GM12878 (cell line): ENCODE data around the gene GSG1L. TPM values are rescaled to one million over a fixed set of nuclear protein-coding genes. Genes with fewer than 3 reads are reported as not detected.

Experiments
- ATAC-seq: fragments of 200-7000 bp; cut with Tn5 transposase; 3 replicates; pipeline ENCODE4 v1.9.1; 2020; ENCODE audit warnings: mild to moderate bottlenecking, moderate library complexity
- BruUV-seq: library from RNA; stranded (reverse); fragments of 400-500 nt; replicated peaks from 2 replicates; lab custom pipeline; 2021; lab: Mats Ljungman, UMichigan
- CTCF ChIA-PET: fragments of 300-600 bp; sonication (Branson Sonifier 250); formaldehyde crosslinking; extraction: SDS; loops from one replicate; lab custom pipeline; 2021; ENCODE audit warnings: inconsistent platforms; lab: Yijun Ruan, JAX
- POLR2A ChIA-PET: fragments of 350-600 bp; formaldehyde crosslinking; extraction: SDS; loops from one replicate; lab custom pipeline; 2021; ENCODE audit warnings: inconsistent platforms; lab: Charles Lee
- RAD21 ChIA-PET: fragments of 300-600 bp; sonication (Branson Sonifier 250); formaldehyde crosslinking; loops from one replicate; lab custom pipeline; 2023; ENCODE audit warnings: antibody characterized with exemption; ENCODE audit not compliant: unreplicated experiment; lab: Charles Lee
- SMC1A ChIA-PET: fragments of 300-600 bp; sonication (Branson Sonifier 250); formaldehyde crosslinking; loops from one replicate; lab custom pipeline; 2023; ENCODE audit not compliant: unreplicated experiment, uncharacterized antibody; lab: Charles Lee
- DNase-seq: peaks from one replicate; pipeline ENCODE4 v3.0.0-alpha.2; 2011; ENCODE audit warnings: low read depth, low spot score
- FAIRE-seq: peaks from 3 replicates; lab custom pipeline; 2011; peaks lifted over from hg19 to GRCh38; lab: Jason Lieb, UNC
- H2AFZ ChIP-seq: 2 replicates; pipeline ENCODE4 v1.6.0; 2011; ENCODE audit warnings: low read depth, low read length, control low read depth; ENCODE audit not compliant: control insufficient read depth
- H3K27ac ChIP-seq: 2 replicates; pipeline ENCODE4 v1.5.1; 2011; ENCODE audit warnings: control low read depth; ENCODE audit not compliant: control insufficient read depth, insufficient read depth
- H3K27me3 ChIP-seq, 2 experiments: replicated peaks in 1 of 2; 2 replicates each; pipeline versions ENCODE4 v1.6.0 to v1.6.1; 2011; ENCODE audit warnings: low read length in 1 of 2; ENCODE audit not compliant: control insufficient read depth in 2 of 2, insufficient read depth in 2 of 2
- H3K36me3 ChIP-seq, 2 experiments: 2 replicates each; pipeline ENCODE4 v1.5.1; 2011; ENCODE audit warnings: low read length in 1 of 2; ENCODE audit not compliant: control insufficient read depth in 2 of 2, insufficient read depth in 2 of 2
- H3K4me1 ChIP-seq: 2 replicates; pipeline ENCODE4 v1.6.1; 2011; ENCODE audit warnings: mild to moderate bottlenecking, low read length, moderate library complexity, mixed read lengths; ENCODE audit not compliant: control insufficient read depth, insufficient read depth
- H3K4me2 ChIP-seq: 2 replicates; pipeline ENCODE4 v1.6.0; 2011; ENCODE audit warnings: control low read depth; ENCODE audit not compliant: control insufficient read depth, insufficient read depth
- H3K4me3 ChIP-seq: fragments of 200-600 bp; sonication (generic); 2 replicates; pipeline ENCODE4 v1.5.1; 2016
- H3K79me2 ChIP-seq: 2 replicates; pipeline ENCODE4 v1.6.0; 2011; ENCODE audit warnings: low read length; ENCODE audit not compliant: control insufficient read depth, insufficient read depth
- H3K9ac ChIP-seq: 2 replicates; pipeline ENCODE4 v1.8.0; 2011; ENCODE audit warnings: low read length, control low read depth, mixed read lengths; ENCODE audit not compliant: control insufficient read depth, insufficient read depth
- H3K9me3 ChIP-seq: replicated peaks from 3 replicates; pipeline ENCODE4 v1.5.1; 2011; ENCODE audit warnings: mild to moderate bottlenecking, low read length; ENCODE audit not compliant: control insufficient read depth, insufficient read depth
- H4K20me1 ChIP-seq: 2 replicates; pipeline ENCODE4 v1.6.0; 2011; ENCODE audit not compliant: control insufficient read depth, insufficient read depth
- ATF7 ChIP-seq: fragments of 450-650 bp; IDR thresholded peaks from 2 replicates; pipeline ENCODE4 v1.6.1; 2016; ENCODE audit warnings: low read depth, mild to moderate bottlenecking
- BMI1 ChIP-seq: fragments of 450-650 bp; IDR thresholded peaks from 2 replicates; pipeline ENCODE4 v1.6.1; 2016; ENCODE audit warnings: mild to moderate bottlenecking, moderate library complexity, borderline replicate concordance
- DPF2 ChIP-seq: fragments of 450-650 bp; IDR thresholded peaks from 2 replicates; pipeline ENCODE4 v1.6.1; 2017; ENCODE audit warnings: mild to moderate bottlenecking
- ESRRA ChIP-seq: IDR thresholded peaks from 2 replicates; pipeline ENCODE4 v1.6.1; 2012; ENCODE audit warnings: mild to moderate bottlenecking, low read length, improper control_type of control experiment
- FOXM1 ChIP-seq: IDR thresholded peaks from 2 replicates; pipeline ENCODE4 v1.6.1; 2012; ENCODE audit warnings: low read depth, mild to moderate bottlenecking, inconsistent platforms, low read length, moderate library complexity
- KLF5 ChIP-seq: fragments of 450-650 bp; IDR thresholded peaks from 2 replicates; pipeline ENCODE4 v1.6.1; 2014; ENCODE audit warnings: mild to moderate bottlenecking; ENCODE audit not compliant: partially characterized antibody
- NFYB ChIP-seq: IDR thresholded peaks from 2 replicates; pipeline ENCODE4 v1.6.1; 2011; ENCODE audit warnings: low read depth, mild to moderate bottlenecking, low read length, improper control_type of control experiment, moderate library complexity; ENCODE audit not compliant: insufficient read depth
- POLR2A ChIP-seq: IDR thresholded peaks from 2 replicates; pipeline ENCODE4 v1.6.1; 2011; ENCODE audit warnings: low read depth, mild to moderate bottlenecking, low read length
- RELA ChIP-seq: fragments of 450-650 bp; IDR thresholded peaks from 2 replicates; pipeline ENCODE4 v1.8.0; 2014; ENCODE audit warnings: borderline replicate concordance; ENCODE audit not compliant: partially characterized antibody
- SIN3A ChIP-seq: IDR thresholded peaks from 2 replicates; pipeline ENCODE4 v1.6.1; 2012; ENCODE audit warnings: low read depth, low read length, improper control_type of control experiment
- SPI1 ChIP-seq: IDR thresholded peaks from 2 replicates; pipeline ENCODE4 v1.6.1; 2011; ENCODE audit warnings: low read depth, mild to moderate bottlenecking, low read length, moderate library complexity, borderline replicate concordance; ENCODE audit not compliant: insufficient read depth
- ZNF274 ChIP-seq: IDR thresholded peaks from one replicate; pipeline ENCODE4 v1.8.0; 2011; ENCODE audit not compliant: insufficient read length, insufficient read depth
- WGBS: methylation state at CpG from one replicate; pipeline ENCODE4 v1.1.6; 2016; ENCODE audit warnings: low lambda C conversion rate; ENCODE audit not compliant: insufficient replicate concordance, insufficient coverage; ENCODE audit errors: missing lambda C conversion rate; 5-methylcytosine and 5-hydroxymethylcytosine counted together
- in situ Hi-C: fragments of 300-500 bp; cut with MboI; formaldehyde crosslinking; loops from 9 replicates; pipeline ENCODE4 v1.14.3; 2018; ENCODE audit warnings: mixed read lengths
- intact Hi-C: fragments of 100-400 bp; cut with micrococcal nuclease; formaldehyde crosslinking; loops from one replicate; pipeline ENCODE4 v1.14.2; 2022; ENCODE audit not compliant: unreplicated experiment
- polyA plus RNA-seq, 11 experiments: library from polyadenylated mRNA; depleted of rRNA in 4 of 11; unstranded in 6 of 11; stranded (reverse) in 5 of 11; fragments of >200 nt; fragmentation: Nextera tagmentation in 4 of 11; fragmentation: Illumina TruSeq in 1 of 11; extraction: Ambion mirVana in 4 of 11; extraction: Trizol in 1 of 11; gene quantifications; 1 replicate in 1 of 11; 2 replicates in 10 of 11; pipeline versions ENCODE4 v1.2.1 to v1.2.3, GENCODE V29; 2011 to 2016; ENCODE audit warnings: inconsistent platforms in 2 of 11, missing spikeins in 2 of 11, low read depth in 1 of 11
- total RNA-seq, 4 experiments: library from RNA; depleted of rRNA in 3 of 4; stranded (reverse); fragments of >200 nt in 3 of 4; fragmentation: Illumina TruSeq in 1 of 4; extraction: Trizol in 1 of 4; gene quantifications; 2 replicates each; pipeline versions ENCODE4 v1.2.1 to v1.2.3, GENCODE V29; 2013 to 2021
- TF ChIP-seq, protein P1 (sequence below): fragments of 450-650 bp; IDR thresholded peaks from 2 replicates; pipeline ENCODE4 v1.6.1; 2017; ENCODE audit warnings: mild to moderate bottlenecking
- TF ChIP-seq, protein P2 (sequence below): IDR thresholded peaks from 2 replicates; pipeline ENCODE4 v1.6.1; 2011; ENCODE audit warnings: borderline replicate concordance, low read depth, mild to moderate bottlenecking, moderate library complexity, mixed read lengths, low read length; ENCODE audit not compliant: insufficient read depth; ENCODE audit errors: extremely low read length
- TF ChIP-seq, protein P3 (sequence below): IDR thresholded peaks from 2 replicates; pipeline ENCODE4 v1.6.1; 2011; ENCODE audit warnings: low read depth, low read length, improper control_type of control experiment, borderline replicate concordance
- TF ChIP-seq, protein P4 (sequence below): fragments of 450-650 bp; IDR thresholded peaks from 2 replicates; pipeline ENCODE4 v1.6.1; 2017; ENCODE audit warnings: mild to moderate bottlenecking, moderate library complexity

The GSG1L gene
- total and polyA plus RNA-seq, 10 of the 15 experiments (the other 5 are each of a cell fraction or from before 2014, with no cell fraction given): not detected

DNA sequence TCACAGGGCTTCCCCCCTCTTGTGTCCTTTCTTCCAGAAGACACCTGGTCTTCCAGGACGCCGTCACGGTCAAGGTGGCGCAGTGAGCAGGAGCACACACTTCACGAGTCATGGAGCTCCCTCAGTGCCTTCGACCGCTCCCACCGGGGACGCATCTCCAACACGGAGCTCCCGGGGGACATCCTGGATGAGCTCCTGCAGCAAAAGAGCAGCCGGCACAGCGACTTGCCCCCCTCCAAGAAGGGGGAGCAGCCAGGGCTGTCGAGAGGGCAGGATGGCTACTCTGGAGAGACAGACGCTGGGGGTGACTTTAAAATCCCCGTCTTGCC lies 314.0 kb downstream of the GSG1L start (continued):
- TF ChIP-seq, protein P1, sequence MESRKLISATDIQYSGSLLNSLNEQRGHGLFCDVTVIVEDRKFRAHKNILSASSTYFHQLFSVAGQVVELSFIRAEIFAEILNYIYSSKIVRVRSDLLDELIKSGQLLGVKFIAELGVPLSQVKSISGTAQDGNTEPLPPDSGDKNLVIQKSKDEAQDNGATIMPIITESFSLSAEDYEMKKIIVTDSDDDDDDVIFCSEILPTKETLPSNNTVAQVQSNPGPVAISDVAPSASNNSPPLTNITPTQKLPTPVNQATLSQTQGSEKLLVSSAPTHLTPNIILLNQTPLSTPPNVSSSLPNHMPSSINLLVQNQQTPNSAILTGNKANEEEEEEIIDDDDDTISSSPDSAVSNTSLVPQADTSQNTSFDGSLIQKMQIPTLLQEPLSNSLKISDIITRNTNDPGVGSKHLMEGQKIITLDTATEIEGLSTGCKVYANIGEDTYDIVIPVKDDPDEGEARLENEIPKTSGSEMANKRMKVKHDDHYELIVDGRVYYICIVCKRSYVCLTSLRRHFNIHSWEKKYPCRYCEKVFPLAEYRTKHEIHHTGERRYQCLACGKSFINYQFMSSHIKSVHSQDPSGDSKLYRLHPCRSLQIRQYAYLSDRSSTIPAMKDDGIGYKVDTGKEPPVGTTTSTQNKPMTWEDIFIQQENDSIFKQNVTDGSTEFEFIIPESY: no peak
- no peak for TF ChIP-seq ESRRA
- TF ChIP-seq ATF7: no peak
- no peak for TF ChIP-seq BMI1
- TF ChIP-seq DPF2: no peak
- TF ChIP-seq, protein P2, sequence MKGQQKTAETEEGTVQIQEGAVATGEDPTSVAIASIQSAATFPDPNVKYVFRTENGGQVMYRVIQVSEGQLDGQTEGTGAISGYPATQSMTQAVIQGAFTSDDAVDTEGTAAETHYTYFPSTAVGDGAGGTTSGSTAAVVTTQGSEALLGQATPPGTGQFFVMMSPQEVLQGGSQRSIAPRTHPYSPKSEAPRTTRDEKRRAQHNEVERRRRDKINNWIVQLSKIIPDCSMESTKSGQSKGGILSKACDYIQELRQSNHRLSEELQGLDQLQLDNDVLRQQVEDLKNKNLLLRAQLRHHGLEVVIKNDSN: no peak
- TF ChIP-seq SPI1: no peak
- TF ChIP-seq SIN3A: no peak
- TF ChIP-seq FOXM1: no peak
- TF ChIP-seq, all 136 proteins: peak for 0

DNA sequence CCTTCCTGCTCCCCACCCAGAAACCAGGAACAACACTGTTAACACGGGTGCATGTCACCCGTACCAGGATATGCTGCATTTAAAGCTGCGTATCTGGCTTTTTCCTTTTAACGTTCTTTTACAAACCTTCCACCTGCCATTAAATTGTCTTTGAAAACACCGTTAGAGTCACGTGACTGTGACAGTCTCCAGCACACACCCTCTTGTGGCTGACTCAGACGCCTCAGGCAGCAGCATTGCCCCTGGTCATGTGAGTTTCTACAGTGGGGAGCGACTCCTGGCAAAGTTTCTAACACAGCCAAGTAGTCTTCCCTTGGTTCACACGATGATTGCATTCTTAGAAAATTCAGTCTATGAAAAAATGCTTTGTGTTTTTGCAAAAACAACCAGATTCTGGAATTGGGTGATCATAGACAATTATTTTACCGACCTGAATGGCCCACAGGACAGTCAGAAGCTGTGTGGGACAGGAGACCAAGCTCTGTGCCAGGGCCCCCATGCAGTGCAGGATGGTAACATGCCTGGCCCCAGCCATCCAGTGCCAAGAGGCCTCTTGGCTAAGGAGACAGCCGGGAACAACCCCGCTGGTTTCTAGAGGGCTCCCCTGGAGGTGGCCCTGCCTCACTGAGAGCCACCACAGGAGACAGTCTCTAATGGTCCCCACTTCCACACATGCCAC lies 314.5 kb downstream of the GSG1L start:
- peak; percentile 13 for FAIRE-seq
- TF ChIP-seq, protein P3, sequence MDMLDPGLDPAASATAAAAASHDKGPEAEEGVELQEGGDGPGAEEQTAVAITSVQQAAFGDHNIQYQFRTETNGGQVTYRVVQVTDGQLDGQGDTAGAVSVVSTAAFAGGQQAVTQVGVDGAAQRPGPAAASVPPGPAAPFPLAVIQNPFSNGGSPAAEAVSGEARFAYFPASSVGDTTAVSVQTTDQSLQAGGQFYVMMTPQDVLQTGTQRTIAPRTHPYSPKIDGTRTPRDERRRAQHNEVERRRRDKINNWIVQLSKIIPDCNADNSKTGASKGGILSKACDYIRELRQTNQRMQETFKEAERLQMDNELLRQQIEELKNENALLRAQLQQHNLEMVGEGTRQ: peak; percentile 56; the same call in 1 of the 2 replicates
- TF ChIP-seq NFYB (no peak), ZNF274 (no peak), KLF5 (no peak), POLR2A (no peak), RELA (no peak)
- TF ChIP-seq, protein P4, sequence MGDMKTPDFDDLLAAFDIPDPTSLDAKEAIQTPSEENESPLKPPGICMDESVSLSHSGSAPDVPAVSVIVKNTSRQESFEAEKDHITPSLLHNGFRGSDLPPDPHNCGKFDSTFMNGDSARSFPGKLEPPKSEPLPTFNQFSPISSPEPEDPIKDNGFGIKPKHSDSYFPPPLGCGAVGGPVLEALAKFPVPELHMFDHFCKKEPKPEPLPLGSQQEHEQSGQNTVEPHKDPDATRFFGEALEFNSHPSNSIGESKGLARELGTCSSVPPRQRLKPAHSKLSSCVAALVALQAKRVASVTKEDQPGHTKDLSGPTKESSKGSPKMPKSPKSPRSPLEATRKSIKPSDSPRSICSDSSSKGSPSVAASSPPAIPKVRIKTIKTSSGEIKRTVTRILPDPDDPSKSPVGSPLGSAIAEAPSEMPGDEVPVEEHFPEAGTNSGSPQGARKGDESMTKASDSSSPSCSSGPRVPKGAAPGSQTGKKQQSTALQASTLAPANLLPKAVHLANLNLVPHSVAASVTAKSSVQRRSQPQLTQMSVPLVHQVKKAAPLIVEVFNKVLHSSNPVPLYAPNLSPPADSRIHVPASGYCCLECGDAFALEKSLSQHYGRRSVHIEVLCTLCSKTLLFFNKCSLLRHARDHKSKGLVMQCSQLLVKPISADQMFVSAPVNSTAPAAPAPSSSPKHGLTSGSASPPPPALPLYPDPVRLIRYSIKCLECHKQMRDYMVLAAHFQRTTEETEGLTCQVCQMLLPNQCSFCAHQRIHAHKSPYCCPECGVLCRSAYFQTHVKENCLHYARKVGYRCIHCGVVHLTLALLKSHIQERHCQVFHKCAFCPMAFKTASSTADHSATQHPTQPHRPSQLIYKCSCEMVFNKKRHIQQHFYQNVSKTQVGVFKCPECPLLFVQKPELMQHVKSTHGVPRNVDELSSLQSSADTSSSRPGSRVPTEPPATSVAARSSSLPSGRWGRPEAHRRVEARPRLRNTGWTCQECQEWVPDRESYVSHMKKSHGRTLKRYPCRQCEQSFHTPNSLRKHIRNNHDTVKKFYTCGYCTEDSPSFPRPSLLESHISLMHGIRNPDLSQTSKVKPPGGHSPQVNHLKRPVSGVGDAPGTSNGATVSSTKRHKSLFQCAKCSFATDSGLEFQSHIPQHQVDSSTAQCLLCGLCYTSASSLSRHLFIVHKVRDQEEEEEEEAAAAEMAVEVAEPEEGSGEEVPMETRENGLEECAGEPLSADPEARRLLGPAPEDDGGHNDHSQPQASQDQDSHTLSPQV: no peak

More for the DNA sequence above, 314.5 kb downstream of the GSG1L start:
- WGBS: 50% methylated on average over 12 of the region's 12 CpGs
- Histone ChIP-seq H4K20me1 (no peaks in the 10 kb centered on the region), H3K9me3 (no peaks in the 10 kb centered on the region), H3K36me3 (no peaks in the 10 kb centered on the region), H2AFZ (no peak overlapping the region), H3K4me3 (no peak overlapping the region), H3K4me1 (no peaks in the 10 kb centered on the region), H3K27ac (no peak overlapping the region), H3K27me3 (no peaks in the 10 kb centered on the region), H3K79me2 (no peaks in the 10 kb centered on the region), H3K9ac (no peak overlapping the region), H3K4me2 (no peak overlapping the region)
- ChIA-PET RAD21 (interaction anchor here (0.7 kb wide), 1 partner anchor 11 kb away, joined by 3 read pairs; no protein-coding TSS in a partner anchor), CTCF (interaction anchor here (1.0 to 1.3 kb wide), 3 partner anchors 11 to 135 kb away, joined by 3 to 5 read pairs (median 4); no protein-coding TSS in a partner anchor), POLR2A (no interaction called here), SMC1A (interaction anchor here (0.7 kb wide), 1 partner anchor 9 kb away, joined by 3 read pairs; no protein-coding TSS in a partner anchor)
- no TSS peak for BruUV-seq
- in situ Hi-C loops (no loop called here), intact Hi-C loops (no loop called here)
- ATAC-seq (peak; percentile 82), DNase-seq (peak; percentile 1)
